ENCODE measurements around the gene TOM1L2. TPM values are rescaled to one million over a fixed set of nuclear protein-coding genes. Genes with fewer than 3 reads are reported as not detected.
"Not testable (repeated sequence)": the region's sequence is repeated elsewhere in the genome, so short reads cannot be mapped to it uniquely, and the experiment has no call there.

Gene TOM1L2
- total RNA-seq, 3 donors from 2014 or later, result 5.5 to 6.6 (median 5.5) TPM

- Mint-ChIP-seq H3K36me3 (ENCODE audit: insufficient read depth) (peaks cover 2% of the 10 kb centered on the region), H3K4me1 (ENCODE audit: low read depth) (peaks cover 14% of the 10 kb centered on the region), H3K4me3 (no peak overlapping the region), H3K27me3 (ENCODE audit: low read depth) (no peaks in the 10 kb centered on the region), H3K9me3 (no peaks in the 10 kb centered on the region)
- DNase-seq, result no peak
- ATAC-seq, result no peak
These were observed 50.1 kb downstream of the TOM1L2 start for GRCh38 chr17:17922070-17922614.

- H3K9me3 Mint-ChIP-seq, result no peaks in the 10 kb centered on the region
- DNase-seq (no peak), ATAC-seq (no peak)
- H3K4me1 Mint-ChIP-seq (ENCODE audit: low read depth), result peaks cover 13% of the 10 kb centered on the region
- no peaks in the 10 kb centered on the region for H3K27me3 Mint-ChIP-seq (ENCODE audit: low read depth)
- H3K4me3 Mint-ChIP-seq, result no peak overlapping the region
- H3K36me3 Mint-ChIP-seq (ENCODE audit: insufficient read depth), result peaks cover 2% of the 10 kb centered on the region
These were observed 50.8 kb downstream of the TOM1L2 start for GRCh38 chr17:17921192-17922069.

- Mint-ChIP-seq H3K4me1 (ENCODE audit: low read depth) (peaks cover 13% of the 10 kb centered on the region), H3K36me3 (ENCODE audit: insufficient read depth) (peaks cover 2% of the 10 kb centered on the region), H3K9me3 (no peaks in the 10 kb centered on the region), H3K27me3 (ENCODE audit: low read depth) (no peaks in the 10 kb centered on the region), H3K4me3 (no peak overlapping the region)
- ATAC-seq, result peak; percentile 88 to 98
- DNase-seq, result peak; percentile 61
These were observed 52.8 kb downstream of the TOM1L2 start for GRCh38 chr17:17919169-17920107.

GRCh38 chr17:17917394-17917793 lies 54.8 kb downstream of the TOM1L2 start:
- no peaks in the 10 kb centered on the region for H3K9me3 Mint-ChIP-seq
- peaks cover 4% of the 10 kb centered on the region for H3K36me3 Mint-ChIP-seq (ENCODE audit: insufficient read depth)
- H3K27me3 Mint-ChIP-seq (ENCODE audit: low read depth), result no peaks in the 10 kb centered on the region
- H3K4me1 Mint-ChIP-seq (ENCODE audit: low read depth), result peaks cover 18% of the 10 kb centered on the region
- no peak overlapping the region for H3K4me3 Mint-ChIP-seq
- no peak for ATAC-seq
- DNase-seq, result no peak

- ATAC-seq (no peak), DNase-seq (no peak)
- H3K36me3 Mint-ChIP-seq (ENCODE audit: insufficient read depth), result peaks cover 2% of the 10 kb centered on the region
- no peaks in the 10 kb centered on the region for H3K9me3 Mint-ChIP-seq
- peaks cover 12% of the 10 kb centered on the region for H3K4me1 Mint-ChIP-seq (ENCODE audit: low read depth)
- H3K4me3 Mint-ChIP-seq, result no peak overlapping the region
- no peaks in the 10 kb centered on the region for H3K27me3 Mint-ChIP-seq (ENCODE audit: low read depth)
These were observed 57.0 kb downstream of the TOM1L2 start for GRCh38 chr17:17915183-17915582.

- peaks cover 2% of the 10 kb centered on the region for H3K36me3 Mint-ChIP-seq (ENCODE audit: insufficient read depth)
- H3K4me3 Mint-ChIP-seq, result no peak overlapping the region
- H3K4me1 Mint-ChIP-seq (ENCODE audit: low read depth), result peaks cover 10% of the 10 kb centered on the region
- no peaks in the 10 kb centered on the region for H3K27me3 Mint-ChIP-seq (ENCODE audit: low read depth)
- ATAC-seq, result peak; percentile 76 to 78
- no peaks in the 10 kb centered on the region for H3K9me3 Mint-ChIP-seq
- DNase-seq, result peak; percentile 23
These were observed 58.4 kb downstream of the TOM1L2 start for GRCh38 chr17:17913695-17914332.

GRCh38 chr17:17912336-17912735 lies 59.9 kb downstream of the TOM1L2 start:
- not testable (repeated sequence) for H3K4me3 Mint-ChIP-seq; H3K27me3 Mint-ChIP-seq (ENCODE audit: low read depth); H3K36me3 Mint-ChIP-seq (ENCODE audit: insufficient read depth); H3K9me3 Mint-ChIP-seq; ATAC-seq; DNase-seq
- H3K4me1 Mint-ChIP-seq (ENCODE audit: low read depth), result peaks cover 10% of the 10 kb centered on the region

GRCh38 chr17:17911001-17911613 lies 61.1 kb downstream of the TOM1L2 start:
- Mint-ChIP-seq H3K27me3 (ENCODE audit: low read depth) (no peaks in the 10 kb centered on the region), H3K4me1 (ENCODE audit: low read depth) (peaks cover 10% of the 10 kb centered on the region), H3K9me3 (no peaks in the 10 kb centered on the region), H3K4me3 (no peak overlapping the region), H3K36me3 (ENCODE audit: insufficient read depth) (peaks cover 6% of the 10 kb centered on the region)
- DNase-seq (no peak), ATAC-seq (no peak)

GRCh38 chr17:17910060-17910459 lies 62.1 kb downstream of the TOM1L2 start:
- no peak for ATAC-seq
- H3K27me3 Mint-ChIP-seq (ENCODE audit: low read depth), result no peaks in the 10 kb centered on the region

GRCh38 chr17:17909078-17909477 lies 63.1 kb downstream of the TOM1L2 start:
- H3K4me3 Mint-ChIP-seq, result no peak overlapping the region
- no peaks in the 10 kb centered on the region for H3K27me3 Mint-ChIP-seq (ENCODE audit: low read depth)
- H3K4me1 Mint-ChIP-seq (ENCODE audit: low read depth), result peaks cover 4% of the 10 kb centered on the region
- no peak for DNase-seq
- ATAC-seq, result no peak
- H3K36me3 Mint-ChIP-seq (ENCODE audit: insufficient read depth), result peaks cover 8% of the 10 kb centered on the region
- H3K9me3 Mint-ChIP-seq, result no peaks in the 10 kb centered on the region

More at GRCh38 chr17:17910060-17910459, 62.1 kb downstream of the TOM1L2 start:
- no peaks in the 10 kb centered on the region for H3K9me3 Mint-ChIP-seq
- H3K36me3 Mint-ChIP-seq (ENCODE audit: insufficient read depth), result peaks cover 10% of the 10 kb centered on the region
- DNase-seq, result no peak
- H3K4me1 Mint-ChIP-seq (ENCODE audit: low read depth), result peaks cover 8% of the 10 kb centered on the region
- H3K4me3 Mint-ChIP-seq, result no peak overlapping the region

- Mint-ChIP-seq H3K4me3 (no peak overlapping the region), H3K36me3 (ENCODE audit: insufficient read depth) (peaks cover 8% of the 10 kb centered on the region), H3K9me3 (no peaks in the 10 kb centered on the region), H3K4me1 (ENCODE audit: low read depth) (no peaks in the 10 kb centered on the region), H3K27me3 (ENCODE audit: low read depth) (no peaks in the 10 kb centered on the region)
- DNase-seq (no peak), ATAC-seq (no peak)
These were observed 64.7 kb downstream of the TOM1L2 start for GRCh38 chr17:17907469-17907868.

- no peaks in the 10 kb centered on the region for H3K27me3 Mint-ChIP-seq (ENCODE audit: low read depth)
- H3K36me3 Mint-ChIP-seq (ENCODE audit: insufficient read depth), result peaks cover 8% of the 10 kb centered on the region
- ATAC-seq, result no peak
- no peak overlapping the region for H3K4me3 Mint-ChIP-seq
- H3K9me3 Mint-ChIP-seq, result no peaks in the 10 kb centered on the region
- H3K4me1 Mint-ChIP-seq (ENCODE audit: low read depth), result no peaks in the 10 kb centered on the region
- DNase-seq, result no peak
These were observed 65.6 kb downstream of the TOM1L2 start for GRCh38 chr17:17906418-17907215.

GRCh38 chr17:17905036-17905320 lies 67.2 kb downstream of the TOM1L2 start:
- no peak for DNase-seq
- no peaks in the 10 kb centered on the region for H3K9me3 Mint-ChIP-seq
- peaks cover 8% of the 10 kb centered on the region for H3K36me3 Mint-ChIP-seq (ENCODE audit: insufficient read depth)

More at GRCh38 chr17:17905036-17905320, 67.2 kb downstream of the TOM1L2 start:
- ATAC-seq, result no peak
- H3K4me1 Mint-ChIP-seq (ENCODE audit: low read depth), result no peaks in the 10 kb centered on the region
- no peak overlapping the region for H3K4me3 Mint-ChIP-seq
- H3K27me3 Mint-ChIP-seq (ENCODE audit: low read depth), result no peaks in the 10 kb centered on the region

All from activated T-cell treated with anti-CD3 and anti-CD28 coated beads, Interleukin-2, amount 50 U/mL, for 4 hours (primary cell).